GM12873 (cell line): ENCODE measurements around the gene ATF7IP2.
A peak's percentile ranks its signal among the peaks of the same experiment; 100 is the strongest.

Experiments
- CTCF ChIP-seq: IDR thresholded peaks from 2 replicates; pipeline ENCODE4 v1.5.1; 2012; ENCODE audit warnings: low read depth, mild to moderate bottlenecking, moderate library complexity, low read length, control low read depth; ENCODE audit not compliant: insufficient read depth; ENCODE audit errors: missing control alignments

Gene ATF7IP2

GRCh38 chr16:10509534-10510025, 123.7 kb downstream of the ATF7IP2 start:
- TF ChIP-seq CTCF = peak; percentile 83

GRCh38 chr16:10510279-10510678, 124.4 kb downstream of the ATF7IP2 start:
- TF ChIP-seq CTCF = no peak

GRCh38 chr16:10511829-10512228, 126.0 kb downstream of the ATF7IP2 start:
- no peak for TF ChIP-seq CTCF

GRCh38 chr16:10514369-10515055, 128.7 kb downstream of the ATF7IP2 start:
- peak; percentile 62 for TF ChIP-seq CTCF

- no peak for TF ChIP-seq CTCF
These were observed 132.0 kb downstream of the ATF7IP2 start for GRCh38 chr16:10517868-10518267.

- TF ChIP-seq CTCF = no peak
These were observed 132.7 kb downstream of the ATF7IP2 start for GRCh38 chr16:10518479-10519041.

- TF ChIP-seq CTCF = no peak
These were observed 133.4 kb downstream of the ATF7IP2 start for GRCh38 chr16:10519297-10519696.
